NCI-H510A treated with DMSO at 0.1 percent for 48 hours (cell line): ENCODE results near the gene MAN2A2.
"Not testable (repeated sequence)": the region's sequence is repeated elsewhere in the genome, so short reads cannot be mapped to it uniquely, and the experiment has no call there.

Experiments
- DNase-seq: peaks from one replicate; lab custom pipeline; 2025; lab: John Stamatoyannopoulos, UW

The MAN2A2 gene

DNA sequence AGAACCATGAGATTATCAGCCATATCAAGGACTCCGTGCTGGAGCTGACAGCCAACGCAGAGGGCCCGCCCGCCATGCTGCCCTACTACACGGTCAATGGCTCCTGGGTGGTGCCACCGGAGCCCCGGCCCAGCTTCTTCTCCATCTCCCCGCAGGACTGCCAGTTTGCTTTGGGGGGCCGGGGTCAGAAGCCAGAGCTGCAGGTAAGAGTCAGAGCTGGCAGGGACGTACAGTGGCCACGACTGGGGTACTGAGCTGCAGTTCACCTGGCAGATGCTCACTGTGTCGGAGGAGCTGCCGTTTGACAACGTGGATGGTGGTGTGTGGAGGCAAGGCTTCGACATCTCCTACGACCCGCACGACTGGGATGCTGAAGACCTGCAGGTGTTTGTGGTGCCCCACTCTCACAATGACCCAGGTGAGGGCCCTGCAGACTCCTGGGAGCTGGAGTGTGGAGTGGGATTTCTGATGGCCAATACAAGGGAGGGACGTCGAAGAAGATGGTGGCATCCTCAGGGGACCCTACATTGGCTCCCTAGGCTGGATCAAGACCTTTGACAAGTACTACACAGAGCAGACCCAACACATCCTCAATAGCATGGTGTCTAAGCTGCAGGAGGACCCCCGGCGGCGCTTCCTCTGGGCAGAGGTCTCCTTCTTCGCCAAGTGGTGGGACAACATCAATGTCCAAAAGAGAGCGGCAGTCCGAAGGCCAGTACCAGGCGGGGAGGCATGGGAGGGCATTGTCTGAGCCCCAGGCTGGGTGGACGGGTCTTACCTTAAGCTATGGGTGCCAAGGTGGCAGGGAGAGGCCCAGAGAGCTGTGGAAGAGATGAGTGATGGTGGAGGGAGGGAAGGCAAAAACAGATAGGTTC is 2.4 kb downstream of the MAN2A2 start:
- no peak for DNase-seq

DNA sequence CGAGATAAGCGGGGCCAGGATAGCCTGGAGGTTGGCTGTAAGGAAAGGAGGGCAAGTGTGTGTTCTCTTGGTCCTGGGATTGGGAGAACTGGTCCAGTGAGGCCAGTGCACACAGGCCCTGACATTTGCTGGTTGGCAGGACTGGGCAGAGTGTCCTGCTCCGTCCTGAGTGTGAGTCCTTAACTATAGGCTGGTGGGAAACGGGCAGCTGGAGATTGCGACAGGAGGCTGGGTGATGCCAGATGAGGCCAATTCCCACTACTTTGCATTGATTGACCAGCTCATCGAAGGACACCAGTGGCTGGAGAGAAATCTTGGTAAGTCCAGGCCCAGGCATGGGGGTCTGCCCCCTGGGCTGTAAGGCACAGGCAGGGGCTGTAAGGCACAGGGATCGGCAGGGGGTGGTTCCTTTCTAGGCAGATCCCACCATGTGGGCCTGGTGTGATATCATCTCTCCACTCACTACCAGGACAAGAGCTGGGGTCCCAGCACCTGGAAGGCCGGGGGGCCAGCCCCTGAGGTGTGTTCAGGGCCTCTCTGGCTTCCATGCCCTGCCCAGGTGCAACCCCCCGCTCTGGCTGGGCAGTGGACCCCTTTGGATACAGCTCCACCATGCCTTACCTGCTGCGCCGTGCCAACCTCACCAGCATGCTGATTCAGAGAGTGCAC is 3.2 kb downstream of the MAN2A2 start:
- no peak for DNase-seq

DNA sequence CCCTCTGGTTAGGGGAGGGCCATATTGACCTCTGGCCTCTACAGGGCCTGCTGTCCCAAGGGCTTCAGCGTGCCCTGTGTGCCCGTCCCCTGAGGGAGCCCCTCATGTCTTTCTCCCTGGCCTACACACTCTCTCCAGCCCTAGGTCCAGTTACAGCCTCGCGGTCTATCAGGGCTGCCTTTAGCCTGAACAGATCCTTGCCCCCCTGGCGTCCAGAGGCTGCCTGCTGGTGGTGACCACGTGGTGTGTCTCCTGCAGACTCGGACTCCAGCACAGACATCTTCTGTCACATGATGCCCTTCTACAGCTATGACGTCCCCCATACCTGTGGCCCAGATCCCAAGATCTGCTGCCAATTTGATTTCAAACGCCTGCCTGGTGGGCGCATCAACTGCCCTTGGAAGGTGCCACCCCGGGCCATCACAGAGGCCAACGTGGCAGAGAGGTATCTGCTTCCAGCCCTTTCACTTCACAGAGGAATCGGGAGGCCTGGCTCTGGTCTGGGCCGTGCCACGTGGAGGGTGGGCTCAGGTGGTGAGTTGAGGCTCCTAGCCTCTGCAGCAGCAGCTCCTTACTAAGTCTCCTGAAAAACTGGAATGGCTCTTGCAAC is 4.1 kb downstream of the MAN2A2 start:
- no peak for DNase-seq

DNA sequence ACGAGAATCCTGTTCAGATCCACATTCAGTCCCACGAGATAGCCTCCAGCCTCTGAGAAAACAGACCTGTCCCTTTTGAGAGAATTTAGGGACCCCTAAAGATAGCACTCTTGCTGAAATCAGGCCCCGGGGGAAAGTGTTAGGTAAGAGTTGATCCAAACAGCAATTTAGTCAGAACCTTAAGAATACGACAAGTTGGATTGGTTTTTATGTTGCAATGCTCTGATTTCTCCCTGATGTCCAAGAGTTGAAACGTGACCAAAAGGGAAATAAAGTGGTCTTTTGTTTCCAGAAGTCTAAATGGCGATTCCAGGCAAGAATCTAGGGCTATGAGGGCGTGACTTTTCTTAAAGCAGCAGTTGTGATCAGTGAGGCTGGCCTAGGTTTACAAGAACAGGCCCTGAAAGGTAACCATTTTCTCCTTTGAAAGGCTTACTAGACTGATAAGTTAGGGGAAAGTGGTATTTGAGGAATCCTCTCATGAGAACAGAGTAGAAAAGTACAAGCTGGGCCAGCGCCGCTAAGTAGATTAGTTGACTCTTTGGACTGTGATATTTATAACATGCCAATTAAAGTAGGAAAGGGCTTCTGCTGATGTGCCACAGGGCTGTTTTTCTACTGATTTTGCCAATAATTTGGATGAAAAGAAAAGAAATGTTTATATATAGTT is 4.9 kb downstream of the MAN2A2 start:
- no peak for DNase-seq

DNA sequence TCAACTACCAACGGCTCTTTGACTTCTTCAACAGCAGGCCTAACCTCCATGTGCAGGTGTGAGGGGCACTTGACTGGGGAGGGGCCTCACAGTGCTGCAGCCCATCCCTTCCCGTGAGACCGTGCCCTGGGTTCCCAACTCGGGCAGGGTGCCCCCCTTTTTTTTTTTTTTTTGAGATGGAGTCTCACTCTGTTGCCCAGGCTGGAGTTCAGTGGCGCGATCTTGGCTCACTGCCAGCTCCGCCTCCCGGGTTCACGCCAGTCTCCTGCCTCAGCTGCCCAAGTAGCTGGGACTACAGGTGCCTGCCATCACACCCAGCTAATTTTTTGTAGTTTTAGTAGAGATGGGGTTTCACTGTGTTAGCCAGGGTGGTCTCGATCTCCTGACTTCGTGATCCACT is 6.3 kb downstream of the MAN2A2 start:
- not testable (repeated sequence) for DNase-seq

DNA sequence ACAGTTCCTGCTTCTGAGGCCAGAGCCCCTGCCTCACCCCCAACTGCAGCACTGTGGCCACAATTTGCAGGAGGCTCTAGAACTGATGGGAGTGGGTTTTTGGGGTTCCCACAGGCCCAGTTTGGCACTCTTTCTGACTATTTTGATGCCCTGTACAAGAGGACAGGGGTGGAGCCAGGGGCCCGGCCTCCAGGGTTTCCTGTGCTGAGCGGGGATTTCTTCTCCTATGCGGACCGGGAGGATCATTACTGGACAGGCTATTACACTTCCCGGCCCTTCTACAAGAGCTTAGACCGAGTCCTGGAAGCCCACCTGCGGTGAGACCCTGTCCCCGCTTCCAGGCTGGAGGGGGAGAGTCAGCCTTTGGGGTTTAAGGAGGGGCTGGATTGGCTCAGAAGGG is 6.9 kb downstream of the MAN2A2 start:
- DNase-seq, result no peak

DNA sequence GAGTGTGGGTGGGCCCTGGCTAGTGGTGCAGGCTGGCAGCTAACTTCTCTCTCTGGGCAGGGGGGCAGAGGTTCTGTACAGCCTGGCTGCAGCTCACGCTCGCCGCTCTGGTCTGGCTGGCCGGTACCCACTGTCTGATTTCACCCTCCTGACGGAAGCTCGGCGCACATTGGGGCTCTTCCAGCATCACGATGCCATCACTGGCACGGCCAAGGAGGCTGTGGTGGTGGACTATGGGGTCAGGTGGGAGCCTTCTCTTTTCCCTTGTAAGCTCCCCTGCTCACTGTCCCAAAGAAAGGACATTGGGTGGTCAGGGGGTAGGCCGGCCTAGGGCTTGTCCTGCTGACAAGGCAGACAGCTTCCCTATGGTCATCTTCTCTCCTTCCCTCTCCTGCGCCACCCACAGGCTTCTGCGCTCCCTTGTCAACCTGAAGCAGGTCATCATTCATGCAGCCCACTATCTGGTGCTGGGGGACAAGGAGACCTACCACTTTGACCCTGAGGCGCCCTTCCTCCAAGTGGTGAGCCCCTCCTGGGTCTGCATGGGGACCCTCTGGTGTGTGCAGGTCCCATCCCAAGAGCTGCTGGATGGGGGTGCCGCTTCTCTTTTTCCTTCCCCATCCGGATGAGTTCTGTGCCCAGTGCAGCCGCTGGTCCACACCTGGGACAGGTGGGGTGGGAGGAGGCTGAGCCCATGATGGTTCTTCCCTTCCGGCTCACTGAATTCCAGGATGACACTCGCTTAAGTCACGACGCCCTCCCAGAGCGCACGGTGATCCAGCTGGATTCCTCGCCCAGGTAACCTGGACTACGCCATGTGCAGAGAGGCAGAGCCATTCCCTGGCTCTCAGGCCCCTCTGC is 7.6 kb downstream of the MAN2A2 start:
- DNase-seq, result no peak

DNA sequence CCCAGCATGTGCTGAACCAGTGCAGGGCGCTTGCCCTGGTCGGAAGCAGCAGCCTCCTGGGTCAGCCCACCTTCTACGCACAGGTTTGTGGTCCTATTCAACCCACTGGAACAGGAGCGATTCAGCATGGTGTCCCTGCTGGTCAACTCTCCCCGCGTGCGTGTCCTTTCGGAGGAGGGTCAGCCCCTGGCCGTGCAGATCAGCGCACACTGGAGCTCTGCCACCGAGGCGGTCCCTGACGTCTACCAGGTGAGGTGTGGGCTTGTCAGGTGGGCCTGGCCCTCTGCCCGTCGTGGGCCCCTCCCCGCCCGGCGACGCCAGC is 8.2 kb downstream of the MAN2A2 start:
- DNase-seq, result no peak

DNA sequence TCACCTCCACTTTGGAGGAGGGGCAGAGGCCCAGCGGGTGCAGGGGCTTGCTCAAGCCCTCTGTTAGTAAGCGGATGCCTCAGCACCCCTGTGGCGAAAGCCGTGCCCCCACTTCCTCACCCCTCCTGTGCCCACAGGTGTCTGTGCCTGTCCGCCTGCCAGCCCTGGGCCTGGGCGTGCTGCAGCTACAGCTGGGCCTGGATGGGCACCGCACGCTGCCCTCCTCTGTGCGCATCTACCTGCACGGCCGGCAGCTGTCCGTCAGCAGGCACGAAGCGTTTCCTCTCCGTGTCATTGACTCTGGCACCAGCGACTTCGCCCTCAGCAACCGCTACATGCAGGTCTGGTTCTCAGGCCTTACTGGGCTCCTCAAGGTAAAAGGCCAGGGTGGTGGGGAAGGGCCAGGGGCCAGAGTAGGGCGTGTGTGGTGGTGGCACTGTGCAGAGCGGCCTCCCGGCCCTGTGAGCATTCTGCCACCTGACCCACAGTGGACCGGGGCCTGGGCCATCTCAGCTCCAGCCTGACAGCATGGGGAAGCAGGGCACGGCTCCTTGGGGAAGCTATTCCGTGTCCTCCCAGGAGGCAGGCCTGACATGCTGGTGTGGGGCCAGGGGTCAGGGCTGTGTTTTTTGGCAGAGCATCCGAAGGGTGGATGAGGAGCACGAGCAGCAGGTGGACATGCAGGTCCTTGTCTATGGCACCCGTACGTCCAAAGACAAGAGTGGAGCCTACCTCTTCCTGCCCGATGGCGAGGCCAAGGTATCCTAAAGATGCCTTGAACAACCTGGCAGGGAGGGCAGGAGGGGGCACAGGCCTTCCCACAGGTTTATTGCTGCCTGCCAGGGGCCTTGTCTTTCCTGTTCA is 9.0 kb downstream of the MAN2A2 start:
- DNase-seq, result no peak

DNA sequence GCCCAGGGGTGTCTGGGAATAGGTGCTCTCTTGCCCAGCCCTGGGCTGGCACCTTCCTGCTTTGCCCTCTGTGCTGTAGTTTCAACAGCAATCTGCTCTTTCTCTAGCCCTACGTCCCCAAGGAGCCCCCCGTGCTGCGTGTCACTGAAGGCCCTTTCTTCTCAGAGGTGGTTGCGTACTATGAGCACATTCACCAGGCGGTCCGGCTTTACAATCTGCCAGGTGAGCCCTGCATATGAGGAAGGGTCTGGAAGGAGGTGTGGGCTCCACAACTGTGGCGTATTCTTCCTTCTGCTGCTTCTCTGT is 9.6 kb downstream of the MAN2A2 start:
- no peak for DNase-seq

DNA sequence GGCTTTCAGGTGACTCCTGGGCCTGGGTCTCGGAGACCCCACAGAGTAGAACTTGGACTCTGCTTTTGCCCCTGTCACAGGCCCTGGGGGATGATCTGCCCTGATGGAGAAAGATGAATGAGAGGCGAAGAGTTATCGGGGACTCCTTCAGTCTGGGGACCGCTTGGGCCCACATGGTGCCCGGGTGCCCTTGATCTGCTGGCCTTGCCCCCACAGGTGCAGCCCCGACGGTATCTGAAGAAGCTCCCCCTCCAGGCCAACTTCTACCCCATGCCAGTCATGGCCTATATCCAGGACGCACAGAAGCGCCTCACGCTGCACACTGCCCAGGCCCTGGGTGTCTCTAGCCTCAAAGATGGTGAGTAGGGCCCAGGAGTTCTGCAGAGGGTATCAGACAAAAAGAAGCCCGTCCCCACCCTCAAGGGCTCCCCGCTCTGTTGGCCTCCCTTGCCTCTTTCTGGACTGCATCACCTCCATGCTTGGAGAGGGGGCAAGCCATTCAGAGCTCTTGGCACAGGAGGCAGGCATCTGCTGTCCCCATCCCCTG is 10.4 kb downstream of the MAN2A2 start:
- DNase-seq, result no peak

DNA sequence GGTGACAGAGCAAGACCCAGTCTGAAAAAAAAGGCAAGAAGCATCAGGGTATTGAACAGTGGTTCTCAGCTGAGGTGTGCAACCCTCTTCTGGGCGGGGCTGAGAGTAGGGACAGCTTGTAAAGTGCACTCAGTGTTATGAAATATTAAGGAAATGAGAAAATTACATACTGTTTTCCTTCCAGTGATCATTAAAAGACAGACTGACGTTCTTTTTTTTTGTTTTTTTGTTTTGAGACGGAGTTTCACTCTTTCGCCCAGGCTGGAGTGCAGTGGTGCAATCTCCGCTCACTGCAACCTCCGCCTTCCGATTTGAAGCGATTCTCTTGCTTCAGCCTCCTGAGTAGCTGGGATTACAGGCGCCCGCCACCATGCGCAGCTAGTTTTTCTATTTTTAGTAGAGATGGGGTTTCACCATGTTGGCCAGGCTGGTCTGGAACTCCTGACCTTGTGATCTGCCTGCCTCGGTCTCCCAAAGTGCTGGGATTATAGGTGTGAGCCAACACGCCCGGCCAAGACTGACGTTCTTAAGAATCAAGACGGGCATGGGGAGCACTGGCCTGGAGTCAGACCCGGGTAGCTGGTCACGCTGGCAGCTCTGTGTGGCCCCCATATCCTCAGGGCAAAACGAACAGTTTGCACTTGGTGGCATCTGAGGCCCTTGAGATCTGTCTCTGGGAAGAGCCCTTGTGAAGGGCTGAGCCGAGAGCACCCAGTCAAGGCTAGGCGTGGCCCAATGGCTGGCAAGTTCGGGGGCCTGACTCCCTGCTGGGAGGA is 11.4 kb downstream of the MAN2A2 start:
- no peak for DNase-seq

DNA sequence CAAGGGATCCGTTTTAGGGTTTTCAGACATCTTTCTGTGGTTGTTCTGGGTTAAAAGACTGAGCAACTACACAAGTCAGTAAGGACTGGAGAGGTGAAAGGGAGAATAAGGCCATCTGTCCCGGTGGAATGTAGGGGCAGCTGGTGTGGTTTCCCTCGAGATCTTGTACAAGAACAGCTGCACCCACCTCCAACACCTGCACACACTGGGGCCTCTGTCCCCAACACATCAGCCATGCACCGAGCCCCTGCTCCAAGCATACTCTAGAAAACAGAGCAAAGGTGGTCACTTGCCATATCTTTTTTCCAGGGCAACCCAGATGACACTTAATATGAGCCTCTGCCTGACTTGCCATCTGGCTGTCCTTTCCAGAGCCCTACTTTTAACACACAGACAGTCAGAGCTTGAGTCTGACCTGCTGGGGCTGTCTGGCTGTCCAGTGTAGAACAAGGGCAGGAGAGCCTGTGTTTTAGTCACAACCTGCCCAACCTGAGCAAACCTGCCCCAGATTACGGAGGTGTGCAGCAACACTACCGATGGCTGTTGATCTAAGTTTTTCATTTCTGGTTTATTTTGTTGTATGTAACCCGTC is 12.2 kb downstream of the MAN2A2 start:
- DNase-seq, result no peak

DNA sequence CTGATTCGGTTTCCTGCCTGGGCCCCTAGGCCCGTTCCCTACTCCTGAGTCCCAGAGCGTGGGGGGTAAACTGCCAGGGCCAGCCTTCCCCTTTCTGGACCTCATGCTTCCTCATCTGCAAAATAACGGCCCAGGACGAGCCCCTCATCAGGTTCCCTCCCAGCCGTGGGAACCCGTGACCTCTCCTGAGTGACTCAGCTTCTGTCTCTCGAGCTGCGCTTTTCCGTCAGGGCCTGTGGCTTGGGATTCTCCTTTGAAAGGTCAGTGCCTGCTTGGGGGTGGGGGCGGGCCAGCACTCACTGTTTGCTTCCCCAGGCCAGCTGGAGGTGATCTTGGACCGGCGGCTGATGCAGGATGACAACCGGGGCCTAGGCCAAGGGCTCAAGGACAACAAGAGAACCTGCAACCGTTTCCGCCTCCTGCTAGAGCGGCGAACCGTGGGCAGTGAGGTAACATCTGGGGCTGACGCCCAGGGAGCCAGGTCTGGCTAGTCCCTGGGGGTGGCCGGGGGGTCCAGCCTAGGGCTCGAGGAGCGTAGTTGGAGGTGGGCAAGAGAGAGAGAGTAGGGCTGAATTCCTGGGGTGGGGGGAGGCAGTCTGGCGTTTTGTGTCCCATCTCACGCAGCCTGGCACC is 12.8 kb downstream of the MAN2A2 start:
- DNase-seq, result no peak

DNA sequence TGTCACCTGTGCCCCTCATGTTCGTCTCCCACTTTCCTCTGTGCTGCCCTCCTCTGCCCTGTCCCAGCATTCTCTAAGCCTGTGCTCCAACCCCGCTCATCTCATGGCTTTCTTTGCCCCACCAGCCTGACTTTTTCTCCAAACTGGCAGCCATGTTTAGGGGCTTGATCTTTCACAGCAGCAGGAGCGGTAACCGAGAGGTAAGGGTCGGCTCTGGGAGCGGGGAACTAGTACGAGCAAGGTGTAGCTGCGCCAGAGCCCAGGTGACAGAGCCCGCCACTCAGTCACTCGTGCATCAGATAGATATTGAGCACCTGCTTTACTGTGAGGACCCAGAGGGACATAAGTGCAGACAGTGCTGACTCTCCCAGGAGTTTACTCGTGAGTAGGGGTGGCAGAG is 13.4 kb downstream of the MAN2A2 start:
- no peak for DNase-seq

DNA sequence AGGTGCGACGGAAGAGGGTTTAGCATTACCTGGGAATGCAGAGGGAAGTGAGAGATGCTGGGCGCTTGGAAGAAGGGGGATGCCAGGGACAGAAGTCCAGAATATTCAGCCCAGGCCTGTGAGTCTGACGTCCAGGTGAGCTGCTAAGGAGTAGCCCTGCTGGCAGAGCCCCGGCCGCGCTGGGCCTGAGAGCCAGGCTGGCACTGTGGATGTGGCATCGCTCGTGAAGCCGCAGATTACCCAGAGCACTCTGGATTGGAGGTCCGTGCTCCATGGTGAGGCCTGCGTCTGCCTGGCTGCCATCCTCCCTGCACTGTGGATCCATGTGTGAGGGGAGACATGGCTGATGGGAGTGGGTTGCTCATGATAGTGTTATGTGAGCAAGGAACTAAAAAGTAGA is 14.5 kb downstream of the MAN2A2 start:
- DNase-seq, result no peak

DNA sequence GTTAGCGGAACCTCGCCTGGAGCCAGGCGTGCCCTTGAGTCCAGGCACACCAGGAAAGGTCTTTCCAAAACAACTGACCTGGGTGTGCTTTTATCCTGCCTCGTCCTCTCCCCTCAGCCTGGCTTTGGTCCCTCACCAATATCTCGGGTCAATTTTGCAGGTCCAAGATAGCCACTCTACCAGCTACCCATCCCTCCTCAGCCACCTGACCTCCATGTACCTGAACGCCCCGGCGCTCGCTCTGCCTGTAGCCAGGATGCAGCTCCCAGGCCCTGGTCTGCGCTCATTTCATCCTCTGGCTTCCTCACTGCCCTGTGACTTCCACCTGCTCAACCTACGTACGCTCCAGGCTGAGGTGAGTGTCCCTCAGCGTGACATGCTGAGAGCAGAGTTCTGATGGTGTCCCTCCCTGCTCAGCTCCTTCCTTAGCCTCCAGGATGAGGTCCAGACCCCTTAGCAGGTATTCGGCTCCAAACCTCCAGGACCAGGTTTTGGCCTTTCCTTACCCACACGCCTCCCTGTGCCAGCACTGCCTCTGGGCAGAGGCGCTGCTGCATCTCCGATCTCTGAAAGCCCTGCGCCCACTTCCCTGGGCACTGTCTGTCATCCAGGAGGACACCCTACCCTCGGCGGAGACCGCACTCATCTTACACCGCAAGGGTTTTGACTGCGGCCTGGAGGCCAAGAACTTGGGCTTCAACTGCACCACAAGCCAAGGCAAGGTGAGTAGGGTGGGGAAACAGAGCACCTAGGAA is 15.1 kb downstream of the MAN2A2 start:
- no peak for DNase-seq

DNA sequence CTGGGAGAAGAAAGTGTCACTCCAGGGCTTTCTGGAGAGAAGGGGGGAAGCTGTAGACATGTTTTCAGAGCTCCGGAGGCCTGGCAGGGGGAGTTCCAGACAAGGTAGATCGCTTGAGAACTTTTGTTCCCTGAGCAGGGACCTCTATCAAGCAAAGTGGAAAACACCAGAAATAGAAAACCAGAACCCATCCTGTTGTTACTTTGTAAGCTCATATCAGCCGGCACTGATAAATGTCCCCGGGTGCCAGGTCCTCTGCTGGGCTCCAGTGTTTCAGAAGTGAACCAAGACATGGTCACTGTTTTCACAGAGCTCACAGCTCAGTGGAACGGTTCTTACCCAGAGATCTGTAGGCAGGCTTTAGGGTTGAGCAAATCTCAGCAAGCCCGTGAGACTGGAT is 15.7 kb downstream of the MAN2A2 start:
- no peak for DNase-seq
